K562 (cell line): ENCODE measurements around the gene GABARAPL1. TPM values are rescaled to one million over a fixed set of nuclear protein-coding genes. Genes with fewer than 3 reads are reported as not detected.

ENCODE experiments used
- ATAC-seq: fragments of 200-7000 bp; cut with Tn5 transposase; 3 replicates; pipeline ENCODE4 v1.9.1; 2020; ENCODE audit warnings: moderate library complexity
- BruUV-seq: library from RNA; stranded (reverse); fragments of 400-500 nt; replicated peaks from 2 replicates; lab custom pipeline; 2021; lab: Mats Ljungman, UMichigan
- CTCF ChIA-PET: fragments of 300-600 bp; formaldehyde crosslinking; extraction: SDS; loops from one replicate; lab custom pipeline; 2021; ENCODE audit warnings: low intra/inter-chr PET ratio; lab: Yijun Ruan, JAX
- POLR2A ChIA-PET: fragments of 300-600, 350-650 bp; sonication (Branson Sonifier 250); formaldehyde crosslinking; extraction: SDS; loops from one replicate; lab custom pipeline; 2021; ENCODE audit warnings: antibody characterized with exemption, inconsistent platforms; lab: Yijun Ruan, JAX
- DNase-seq, 4 experiments: peaks; one replicate each; pipeline versions ENCODE4 v3.0.0 to v3.0.0-alpha.2; 2011 to 2018; ENCODE audit warnings: low spot score in 3 of 4, mixed read lengths in 3 of 4; ENCODE audit errors: extremely low read depth in 1 of 4
- FAIRE-seq: peaks from 2 replicates; lab custom pipeline; 2011; peaks lifted over from hg19 to GRCh38; lab: Jason Lieb, UNC
- H2AFZ ChIP-seq: 2 replicates; pipeline ENCODE4 v1.6.0; 2011; ENCODE audit warnings: low read depth, low read length, control low read depth, inconsistent platforms
- H3K27ac ChIP-seq: fragments of 200-600 bp; 3 replicates; pipeline ENCODE4 v1.8.0; 2011; ENCODE audit warnings: low read depth, mild to moderate bottlenecking, control low read depth, inconsistent platforms, low read length, moderate library complexity, mixed read lengths; ENCODE audit errors: extremely low read depth
- H3K27me3 ChIP-seq, 2 experiments: fragments of 300-600 bp in 1 of 2; 2 replicates in 1 of 2; 3 replicates in 1 of 2; pipeline versions ENCODE4 v1.6.0 to v1.8.0; 2011; ENCODE audit warnings: inconsistent platforms in 2 of 2, low read length in 2 of 2, mild to moderate bottlenecking in 1 of 2, mixed read lengths in 1 of 2, moderate library complexity in 1 of 2; ENCODE audit not compliant: control insufficient read depth in 2 of 2, insufficient read depth in 2 of 2
- H3K36me3 ChIP-seq: fragments of 300-600 bp; 3 replicates; pipeline ENCODE4 v1.8.0; 2011; ENCODE audit warnings: mild to moderate bottlenecking, low read length, inconsistent platforms; ENCODE audit not compliant: control insufficient read depth, insufficient read depth
- H3K4me1 ChIP-seq, 2 experiments: fragments of 200-600 bp in 1 of 2; replicated peaks in 1 of 2; 2 replicates in 1 of 2; 3 replicates in 1 of 2; pipeline versions ENCODE4 v1.5.1 to v1.8.0; 2011; ENCODE audit warnings: inconsistent platforms in 2 of 2, low read length in 2 of 2, mild to moderate bottlenecking in 1 of 2, mixed read lengths in 1 of 2, moderate library complexity in 1 of 2; ENCODE audit not compliant: control insufficient read depth in 2 of 2, insufficient read depth in 2 of 2
- H3K4me2 ChIP-seq: 2 replicates; pipeline ENCODE4 v1.6.1; 2011; ENCODE audit warnings: low read length, control low read depth, inconsistent platforms, mixed read lengths; ENCODE audit not compliant: insufficient read depth
- H3K4me3 ChIP-seq: fragments of 200-600 bp; sonication (generic), shearing (Covaris generic); 2 replicates; pipeline ENCODE4 v1.5.1; 2016; ENCODE audit warnings: control low read depth, inconsistent platforms
- H3K79me2 ChIP-seq: fragments of 200-600 bp; 3 replicates; pipeline ENCODE4 v1.8.0; 2011; ENCODE audit warnings: low read length, inconsistent platforms; ENCODE audit not compliant: control insufficient read depth, insufficient read depth
- H3K9ac ChIP-seq, 2 experiments: 2 replicates each; pipeline versions ENCODE4 v1.6.0 to v1.6.1; 2011; ENCODE audit warnings: low read depth in 2 of 2, low read length in 2 of 2, control low read depth in 1 of 2, inconsistent platforms in 1 of 2, mild to moderate bottlenecking in 1 of 2, mixed read lengths in 1 of 2; ENCODE audit not compliant: insufficient read depth in 1 of 2
- H3K9me1 ChIP-seq: one replicate; pipeline ENCODE4 v1.6.0; 2011; ENCODE audit warnings: inconsistent platforms, mild to moderate bottlenecking, low read length, moderate library complexity; ENCODE audit not compliant: control insufficient read depth, insufficient read depth
- H3K9me3 ChIP-seq: replicated peaks from 2 replicates; pipeline ENCODE4 v1.5.1; 2011; ENCODE audit warnings: low read depth, low read length, inconsistent platforms; ENCODE audit not compliant: control insufficient read depth, insufficient read depth
- H4K20me1 ChIP-seq: replicated peaks from 2 replicates; pipeline ENCODE4 v1.6.1; 2011; ENCODE audit warnings: low read length, inconsistent platforms, mixed read lengths; ENCODE audit not compliant: control insufficient read depth, insufficient read depth
- ARID2 ChIP-seq: fragments of 450-650 bp; IDR thresholded peaks from 2 replicates; pipeline ENCODE4 v1.6.1; 2017; ENCODE audit warnings: antibody characterized with exemption, mild to moderate bottlenecking
- ELK1 ChIP-seq: sonication (generic); formaldehyde crosslinking; IDR thresholded peaks from 2 replicates; pipeline ENCODE4 v1.8.1; 2022; ENCODE audit warnings: missing genetic modification reagents
- FOXK1 ChIP-seq: sonication (generic); formaldehyde crosslinking; IDR thresholded peaks from 2 replicates; pipeline ENCODE4 v1.8.0; 2022; ENCODE audit warnings: missing genetic modification reagents, mild to moderate bottlenecking, borderline replicate concordance
- HEY1 ChIP-seq: fragments of 250-450 bp; sonication (Bioruptor Pico); IDR thresholded peaks from 2 replicates; pipeline ENCODE4 v1.5.0; 2020; ENCODE audit warnings: mild to moderate bottlenecking, moderate library complexity, borderline replicate concordance
- HNRNPH1 ChIP-seq: fragments of 200-400 bp; formaldehyde crosslinking; optimal IDR thresholded peaks from 2 replicates; pipeline ENCODE3; 2017; ENCODE audit warnings: low read depth, mild to moderate bottlenecking, low read length, moderate library complexity
- HNRNPUL1 ChIP-seq: fragments of 200-400 bp; formaldehyde crosslinking; IDR thresholded peaks from 2 replicates; pipeline ENCODE4 v1.6.1; 2017; ENCODE audit warnings: low read length
- MTF1 ChIP-seq: fragments of 250-450 bp; sonication (Bioruptor Pico); IDR thresholded peaks from 2 replicates; pipeline ENCODE4 v1.9.0; 2021; ENCODE audit warnings: moderate library complexity, mild to moderate bottlenecking, inconsistent platforms, borderline replicate concordance
- MXI1 ChIP-seq: IDR thresholded peaks from 2 replicates; pipeline ENCODE4 v1.6.1; 2011; ENCODE audit warnings: low read depth, mild to moderate bottlenecking, improper control_type of control experiment, low read length
- MYC ChIP-seq, 2 experiments: fragments of 250-450 bp in 1 of 2; sonication (Bioruptor Pico) in 1 of 2; IDR thresholded peaks; 2 replicates each; pipeline versions ENCODE4 v1.5.1 to v1.6.1; 2012 to 2021; ENCODE audit warnings: low read depth in 2 of 2, borderline replicate concordance in 1 of 2, improper control_type of control experiment in 1 of 2, low read length in 1 of 2, mild to moderate bottlenecking in 1 of 2, moderate library complexity in 1 of 2
- NR2F6 ChIP-seq: fragments of 450-650 bp; formaldehyde crosslinking; IDR thresholded peaks from 2 replicates; pipeline ENCODE4 v1.4.0; 2020; ENCODE audit warnings: mild to moderate bottlenecking
- PHF21A ChIP-seq: fragments of 450-650 bp; IDR thresholded peaks from 2 replicates; pipeline ENCODE4 v1.6.1; 2017; ENCODE audit warnings: low read depth, borderline replicate concordance
- PKNOX1 ChIP-seq: fragments of 450-650 bp; IDR thresholded peaks from 2 replicates; pipeline ENCODE4 v1.6.1; 2016
- RNF2 ChIP-seq: sonication (generic); IDR thresholded peaks from 2 replicates; pipeline ENCODE4 v1.6.1; 2016
- SFPQ ChIP-seq: fragments of 200-400 bp; formaldehyde crosslinking; IDR thresholded peaks from 2 replicates; pipeline ENCODE4 v1.6.1; 2017; ENCODE audit warnings: mild to moderate bottlenecking, low read depth, low read length, moderate library complexity
- SP1 ChIP-seq: sonication (generic); formaldehyde crosslinking; IDR thresholded peaks from 2 replicates; pipeline ENCODE4 v1.8.1; 2022; ENCODE audit warnings: mild to moderate bottlenecking, missing genetic modification reagents
- ZBTB7A ChIP-seq: IDR thresholded peaks from 2 replicates; pipeline ENCODE4 v1.6.1; 2011; ENCODE audit warnings: low read depth, mild to moderate bottlenecking, low read length, moderate library complexity, borderline replicate concordance; ENCODE audit not compliant: control insufficient read depth
- ZBTB9 ChIP-seq: fragments of 450-650 bp; formaldehyde crosslinking; IDR thresholded peaks from 2 replicates; pipeline ENCODE4 v1.4.0; 2020; ENCODE audit warnings: mild to moderate bottlenecking, moderate library complexity
- ZNF584 ChIP-seq: fragments of 200-800 bp; sonication (Bioruptor generic); IDR thresholded peaks from 2 replicates; pipeline ENCODE4 v1.6.1; 2016; ENCODE audit warnings: low read depth, mild to moderate bottlenecking, missing genetic modification characterization, missing compliant biosample characterization
- WGBS: fragments of 100-300 bp; shearing (Covaris generic); methylation state at CpG from one replicate; pipeline ENCODE4 v1.1.6; 2016; ENCODE audit warnings: low coverage, mixed read lengths; ENCODE audit not compliant: insufficient coverage; ENCODE audit errors: missing lambda C conversion rate; 5-methylcytosine and 5-hydroxymethylcytosine counted together
- in situ Hi-C: fragments of 300-500 bp; cut with MboI; formaldehyde crosslinking; loops from 4 replicates; pipeline ENCODE4 v1.15.0; 2018; ENCODE audit warnings: inconsistent platforms, mixed read lengths
- intact Hi-C: fragments of 100-400 bp; cut with micrococcal nuclease; formaldehyde crosslinking; loops from 2 replicates; pipeline ENCODE4 v1.14.2; 2022
- polyA plus RNA-seq, 8 experiments: library from polyadenylated mRNA; depleted of rRNA in 4 of 8; stranded (reverse) in 5 of 8; unstranded in 3 of 8; fragments of >200 nt; fragmentation: Nextera tagmentation in 2 of 8; fragmentation: Illumina TruSeq in 1 of 8; extraction: Ambion mirVana in 2 of 8; extraction: Trizol in 1 of 8; gene quantifications; 2 replicates each; pipeline versions ENCODE4 v1.2.1 to v1.2.3, GENCODE V29; 2011 to 2014; ENCODE audit warnings: inconsistent platforms in 1 of 8, missing spikeins in 1 of 8
- total RNA-seq, 7 experiments: library from RNA; depleted of rRNA in 6 of 7; stranded (reverse); fragments of >200 nt in 6 of 7; fragmentation: Illumina TruSeq in 2 of 7; extraction: Trizol in 2 of 7; gene quantifications; 2 replicates each; pipeline versions ENCODE4 v1.2.1 to v1.2.3, GENCODE V29; 2011 to 2021; ENCODE audit warnings: low replicate concordance in 1 of 7

GABARAPL1 gene
- total and polyA plus RNA-seq, 9 of the 15 experiments (the other 6 are each of a cell fraction or from before 2014, with no cell fraction given), result 2.3 to 15.9 (median 11.3) TPM

- Histone ChIP-seq H3K27ac (no peak overlapping the region), H3K9me1 (no peaks in the 10 kb centered on the region), H3K9me3 (no peaks in the 10 kb centered on the region), H3K36me3 (no peaks in the 10 kb centered on the region), H3K4me2 (no peak overlapping the region), H3K9ac (no peak overlapping the region), H4K20me1 (no peaks in the 10 kb centered on the region), H3K4me1 (no peaks in the 10 kb centered on the region), H2AFZ (no peak overlapping the region), H3K4me3 (no peak overlapping the region), H3K27me3 (no peaks in the 10 kb centered on the region), H3K79me2 (no peaks in the 10 kb centered on the region)
- ATAC-seq, result no peak
- ChIA-PET POLR2A (no interaction called here), CTCF (no interaction called here)
- in situ Hi-C loops, result loop anchor here (10.0 to 25.0 kb wide), 3 partner anchors 86 to 974 kb away; no protein-coding TSS in a partner anchor
- intact Hi-C loops, result loop anchor here (5.0 to 10.0 kb wide), 3 partner anchors 96 to 516 kb away; no protein-coding TSS in a partner anchor
- TF ChIP-seq PKNOX1 (no peak), RNF2 (no peak), ZBTB7A (no peak), ELK1 (CRISPR knock-in tag) (no peak), NR2F6 (CRISPR knock-in tag) (no peak), ZNF584 (CRISPR knock-in tag) (no peak), HNRNPUL1 (no peak), ZBTB9 (CRISPR knock-in tag) (no peak), SFPQ (no peak), MXI1 (no peak), HNRNPH1 (no peak), MYC (IDR thresholded peaks at IDR 0.05; ENCODE audit: low read depth, low read length) (no peak), MYC (CRISPR knock-in tag; IDR thresholded peaks at IDR 0.05; ENCODE audit: borderline replicate concordance, low read depth) (no peak), HEY1 (no peak), FOXK1 (CRISPR knock-in tag) (no peak), MTF1 (CRISPR knock-in tag) (no peak), ARID2 (no peak), SP1 (CRISPR knock-in tag) (no peak), PHF21A (no peak)
- 0% methylated on average over 1 of the region's 1 CpG for WGBS
- FAIRE-seq, result no peak
- BruUV-seq, result no TSS peak
- DNase-seq, result no peak
Measured at GRCh38 chr12:10238526-10238925, 25.8 kb downstream of the GABARAPL1 start.
